DND-41 (cell line): ENCODE data around the gene TRIP11.

ENCODE experiments used
- ATAC-seq: fragments of 200-7000 bp; cut with Tn5 transposase; 3 replicates; pipeline ENCODE4 v1.9.1; 2021; ENCODE audit warnings: low read depth; ENCODE audit not compliant: insufficient read depth
- DNase-seq: peaks from one replicate; pipeline ENCODE4 v3.0.0-alpha.2; 2020
- H2AFZ ChIP-seq: 2 replicates; pipeline ENCODE4 v1.6.0; 2012; ENCODE audit warnings: low read depth, low read length
- H3K27ac ChIP-seq: 2 replicates; pipeline ENCODE4 v1.5.1; 2012; ENCODE audit warnings: low read length, inconsistent platforms
- H3K27me3 ChIP-seq: fragments of 200-600 bp; sonication (generic); 2 replicates; pipeline ENCODE4 v1.6.0; 2012; ENCODE audit warnings: low read length, mild to moderate bottlenecking, inconsistent platforms; ENCODE audit not compliant: insufficient read depth, poor library complexity
- H3K36me3 ChIP-seq: 2 replicates; pipeline ENCODE4 v1.5.1; 2012; ENCODE audit warnings: low read length, inconsistent platforms; ENCODE audit not compliant: insufficient read depth
- H3K4me1 ChIP-seq: 2 replicates; pipeline ENCODE4 v1.5.1; 2012; ENCODE audit warnings: mild to moderate bottlenecking, low read length; ENCODE audit not compliant: insufficient read depth
- H3K4me2 ChIP-seq: 2 replicates; pipeline ENCODE4 v1.6.0; 2012; ENCODE audit warnings: mild to moderate bottlenecking, moderate library complexity, low read length, inconsistent platforms; ENCODE audit not compliant: insufficient read depth
- H3K4me3 ChIP-seq, 2 experiments: fragments of 200-600 bp in 1 of 2; shearing (Covaris generic) in 1 of 2; 2 replicates each; pipeline ENCODE4 v1.5.1; 2012 to 2016; ENCODE audit warnings: inconsistent platforms in 2 of 2, low read length in 2 of 2, mild to moderate bottlenecking in 2 of 2, low read depth in 1 of 2, moderate library complexity in 1 of 2
- H3K79me2 ChIP-seq: 2 replicates; pipeline ENCODE4 v1.6.0; 2012; ENCODE audit warnings: low read length, inconsistent platforms; ENCODE audit not compliant: insufficient read depth
- H3K9ac ChIP-seq: 2 replicates; pipeline ENCODE4 v1.6.0; 2012; ENCODE audit warnings: low read depth, mild to moderate bottlenecking, inconsistent platforms, low read length, moderate library complexity
- H3K9me3 ChIP-seq: 2 replicates; pipeline ENCODE4 v1.5.1; 2012; ENCODE audit warnings: low read length, moderate library complexity, mild to moderate bottlenecking, inconsistent platforms; ENCODE audit not compliant: insufficient read depth, severe bottlenecking
- H4K20me1 ChIP-seq: 2 replicates; pipeline ENCODE4 v1.6.0; 2012; ENCODE audit warnings: low read length; ENCODE audit not compliant: insufficient read depth
- EZH2 ChIP-seq: IDR thresholded peaks from 3 replicates; pipeline ENCODE4 v1.6.1; 2012; ENCODE audit warnings: borderline replicate concordance, low read depth, mild to moderate bottlenecking, moderate library complexity, low read length, inconsistent platforms; ENCODE audit not compliant: severe bottlenecking
- TF ChIP-seq, protein P1 (sequence below): IDR thresholded peaks from 2 replicates; pipeline ENCODE4 v1.5.1; 2012; ENCODE audit warnings: borderline replicate concordance, low read length, moderate library complexity, mild to moderate bottlenecking; ENCODE audit not compliant: poor library complexity, severe bottlenecking; ENCODE audit errors: extremely low read depth

TRIP11 gene

DNA sequence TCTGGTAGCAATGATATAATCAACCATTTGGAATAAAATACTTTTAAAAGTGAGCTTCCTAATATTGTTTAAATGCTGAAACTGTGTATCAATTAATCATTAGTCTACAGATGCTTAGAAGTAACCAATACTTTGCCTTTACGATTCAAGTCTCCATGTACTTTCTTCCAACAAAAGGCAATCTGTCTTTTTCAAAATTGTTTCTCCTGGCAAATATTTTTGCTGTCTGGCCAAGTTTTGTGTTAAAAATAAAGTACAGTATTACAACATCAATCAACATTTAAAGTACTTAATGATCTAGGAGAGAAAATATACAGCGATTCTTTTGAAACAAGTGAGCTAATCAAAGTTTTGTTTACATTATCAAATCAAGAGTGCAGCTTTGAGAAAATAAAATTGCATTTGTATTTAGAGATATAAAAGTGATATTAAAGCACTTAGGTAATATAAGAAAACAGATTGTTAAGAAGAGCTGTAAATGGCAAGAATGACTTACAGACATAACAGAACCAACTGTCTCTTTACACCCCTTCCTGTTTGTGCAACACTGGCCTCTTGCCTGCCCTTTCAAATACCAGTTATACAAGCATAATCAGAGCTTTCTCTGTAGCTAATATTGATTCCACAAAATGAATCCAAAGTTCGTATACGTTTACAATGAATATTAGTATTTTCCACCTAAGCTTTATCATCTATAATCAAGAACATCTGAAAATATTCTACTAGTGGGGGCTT is 54.2 kb downstream of the TRIP11 start:
- Histone ChIP-seq H3K9ac (no peak overlapping the region), H3K4me3 (no peak overlapping the region), H3K4me1 (no peaks in the 10 kb centered on the region), H3K4me2 (no peak overlapping the region), H3K27ac (no peak overlapping the region), H3K27me3 (no peaks in the 10 kb centered on the region), H4K20me1 (no peaks in the 10 kb centered on the region; the same call in 1 of the 2 replicates), H3K9me3 (no peaks in the 10 kb centered on the region), H3K79me2 (no peaks in the 10 kb centered on the region), H2AFZ (no peak overlapping the region), H3K36me3 (peaks cover 75% of the 10 kb centered on the region)
- DNase-seq: no peak
- ATAC-seq: no peak
- no peak for TF ChIP-seq EZH2
- TF ChIP-seq, protein P1, sequence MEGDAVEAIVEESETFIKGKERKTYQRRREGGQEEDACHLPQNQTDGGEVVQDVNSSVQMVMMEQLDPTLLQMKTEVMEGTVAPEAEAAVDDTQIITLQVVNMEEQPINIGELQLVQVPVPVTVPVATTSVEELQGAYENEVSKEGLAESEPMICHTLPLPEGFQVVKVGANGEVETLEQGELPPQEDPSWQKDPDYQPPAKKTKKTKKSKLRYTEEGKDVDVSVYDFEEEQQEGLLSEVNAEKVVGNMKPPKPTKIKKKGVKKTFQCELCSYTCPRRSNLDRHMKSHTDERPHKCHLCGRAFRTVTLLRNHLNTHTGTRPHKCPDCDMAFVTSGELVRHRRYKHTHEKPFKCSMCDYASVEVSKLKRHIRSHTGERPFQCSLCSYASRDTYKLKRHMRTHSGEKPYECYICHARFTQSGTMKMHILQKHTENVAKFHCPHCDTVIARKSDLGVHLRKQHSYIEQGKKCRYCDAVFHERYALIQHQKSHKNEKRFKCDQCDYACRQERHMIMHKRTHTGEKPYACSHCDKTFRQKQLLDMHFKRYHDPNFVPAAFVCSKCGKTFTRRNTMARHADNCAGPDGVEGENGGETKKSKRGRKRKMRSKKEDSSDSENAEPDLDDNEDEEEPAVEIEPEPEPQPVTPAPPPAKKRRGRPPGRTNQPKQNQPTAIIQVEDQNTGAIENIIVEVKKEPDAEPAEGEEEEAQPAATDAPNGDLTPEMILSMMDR: no peak

DNA sequence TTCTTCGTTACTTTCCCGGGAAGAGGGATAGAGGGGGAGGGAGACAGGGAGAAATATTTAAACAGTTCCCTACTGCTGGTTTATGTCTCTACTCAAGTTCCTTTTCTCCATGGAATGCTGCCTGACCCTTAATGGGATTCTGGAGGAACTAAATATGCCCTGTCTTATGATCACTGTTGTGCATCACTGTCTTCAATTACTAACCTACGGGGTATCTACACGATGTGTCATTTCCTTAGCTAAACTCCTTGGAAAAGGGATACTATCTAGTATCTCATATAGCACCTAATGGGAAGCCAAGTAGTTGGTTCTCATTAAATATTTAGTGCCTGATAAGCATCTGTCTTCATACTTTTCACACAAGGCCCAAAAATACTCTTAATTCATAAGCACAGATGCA is 54.9 kb downstream of the TRIP11 start:
- no peaks in the 10 kb centered on the region for H3K4me1 ChIP-seq
- H3K4me3 ChIP-seq: no peak overlapping the region
- H3K9me3 ChIP-seq: no peaks in the 10 kb centered on the region
- no peak overlapping the region for H2AFZ ChIP-seq
- no peak for TF ChIP-seq EZH2
- TF ChIP-seq, protein P1: no peak
- no peaks in the 10 kb centered on the region for H3K27me3 ChIP-seq
- DNase-seq (no peak), ATAC-seq (no peak)
- H3K9ac ChIP-seq: no peak overlapping the region
- no peaks in the 10 kb centered on the region for H3K79me2 ChIP-seq
- H3K27ac ChIP-seq: no peak overlapping the region
- peaks cover 73% of the 10 kb centered on the region for H3K36me3 ChIP-seq
- no peak overlapping the region for H3K4me2 ChIP-seq
- H4K20me1 ChIP-seq: no peaks in the 10 kb centered on the region; the same call in 1 of the 2 replicates

DNA sequence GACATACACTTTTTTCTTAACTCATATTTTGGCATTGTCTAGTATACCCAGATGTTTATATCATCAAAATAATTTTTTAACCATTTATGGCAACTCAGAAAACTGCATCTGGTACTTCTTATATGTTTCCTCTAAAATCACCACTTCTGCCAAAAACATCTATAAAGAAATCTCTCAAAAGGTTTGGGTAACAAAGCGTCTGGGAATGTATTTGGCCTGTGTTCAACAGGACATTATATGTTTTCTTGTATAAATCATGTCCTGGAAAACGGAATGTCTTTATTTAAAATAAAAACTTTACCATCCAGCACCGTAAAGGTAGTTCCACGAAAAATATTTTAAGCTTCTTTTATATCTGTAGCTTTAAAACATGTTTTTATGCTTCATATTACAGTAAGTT is 56.3 kb downstream of the TRIP11 start:
- no peaks in the 10 kb centered on the region for H3K79me2 ChIP-seq
- DNase-seq (no peak), ATAC-seq (no peak)
- H3K27me3 ChIP-seq: no peaks in the 10 kb centered on the region
- TF ChIP-seq, protein P1: no peak
- peaks cover 67% of the 10 kb centered on the region for H3K36me3 ChIP-seq
- no peaks in the 10 kb centered on the region for H3K9me3 ChIP-seq
- no peak overlapping the region for H3K4me2 ChIP-seq
- no peaks in the 10 kb centered on the region; the same call in 1 of the 2 replicates for H4K20me1 ChIP-seq
- no peak overlapping the region for H3K27ac ChIP-seq
- H3K9ac ChIP-seq: no peak overlapping the region
- H2AFZ ChIP-seq: no peak overlapping the region
- no peaks in the 10 kb centered on the region for H3K4me1 ChIP-seq
- H3K4me3 ChIP-seq: no peak overlapping the region

DNA sequence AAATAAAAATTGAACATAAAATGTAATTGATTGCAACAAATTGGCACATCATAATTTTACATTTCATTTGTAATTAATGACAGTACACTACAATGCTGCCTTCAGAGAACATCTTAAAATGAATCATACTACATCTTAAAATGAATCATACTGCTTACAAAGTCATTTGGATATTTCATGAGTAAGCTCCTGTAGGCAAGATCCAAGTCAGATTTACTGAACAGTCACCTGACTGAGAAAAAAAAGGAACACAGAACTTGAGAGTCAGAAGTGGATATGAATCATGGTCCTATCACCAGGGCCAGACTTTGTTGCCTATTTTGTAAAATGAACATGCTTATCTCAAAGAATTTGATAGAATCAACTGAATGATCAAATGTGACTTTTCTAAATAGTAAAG is 59.7 kb downstream of the TRIP11 start:
- Histone ChIP-seq H3K4me2 (no peak overlapping the region), H2AFZ (no peak overlapping the region), H3K9ac (no peak overlapping the region), H4K20me1 (no peaks in the 10 kb centered on the region; the same call in 1 of the 2 replicates), H3K36me3 (peaks cover 54% of the 10 kb centered on the region), H3K79me2 (no peaks in the 10 kb centered on the region), H3K4me3 (no peak overlapping the region), H3K9me3 (no peaks in the 10 kb centered on the region), H3K4me1 (no peaks in the 10 kb centered on the region), H3K27me3 (no peaks in the 10 kb centered on the region), H3K27ac (no peak overlapping the region)
- TF ChIP-seq EZH2: no peak
- DNase-seq (no peak), ATAC-seq (no peak)
